Measurements from ENCODE around the gene FBXO27. TPM values are rescaled to one million over a fixed set of nuclear protein-coding genes. Genes with fewer than 3 reads are reported as not detected.
"Not testable (repeated sequence)": the region's sequence is repeated elsewhere in the genome, so short reads cannot be mapped to it uniquely, and the experiment has no call there.

FBXO27 gene
- polyA plus RNA-seq, 1 donor, result 2.2 TPM

- DNase-seq (ENCODE audit: low read depth), result not testable (repeated sequence)
Measured at GRCh38 chr19:38988627-38989026, 43.7 kb downstream of the FBXO27 start.

DNA sequence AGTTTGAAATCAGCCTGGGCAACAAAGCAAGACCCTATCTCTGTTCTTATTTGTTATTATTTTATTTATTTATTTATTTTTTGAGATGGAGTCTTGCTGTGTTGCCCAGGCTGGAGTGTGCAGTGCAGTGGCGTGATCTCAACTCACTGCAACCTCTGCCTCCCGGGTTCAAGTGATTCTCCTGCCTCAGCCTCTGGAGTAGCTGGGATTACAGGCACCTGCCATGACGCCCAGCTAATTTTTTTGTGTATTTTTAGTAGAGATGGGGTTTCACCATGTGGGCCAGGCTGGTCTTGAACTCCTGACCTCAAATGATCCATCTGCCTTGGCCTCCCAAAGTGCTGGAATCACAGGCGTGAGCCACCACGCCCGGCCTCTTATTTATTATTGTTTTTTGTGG, 44.6 kb downstream of the FBXO27 start:
- DNase-seq (ENCODE audit: low read depth), result not testable (repeated sequence)

DNA sequence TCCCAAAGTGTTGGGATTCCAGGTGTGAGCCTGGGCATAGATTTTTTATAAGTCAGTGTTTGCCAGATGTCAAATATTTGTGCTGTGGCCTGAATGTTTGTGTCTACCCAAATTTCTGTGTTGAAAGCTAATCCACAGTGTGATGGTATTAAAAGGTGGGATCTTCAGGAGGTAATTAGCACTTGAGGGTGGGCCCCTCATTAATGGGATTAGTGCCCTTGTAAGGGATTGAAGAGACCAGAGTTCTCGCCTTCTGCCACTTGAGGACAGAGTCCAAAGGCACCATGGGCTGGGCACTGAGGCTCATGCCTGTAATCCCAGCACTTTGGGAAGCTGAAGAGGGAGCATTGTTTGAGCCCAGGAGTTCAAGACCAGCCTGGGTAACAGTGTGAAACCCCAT, 47.1 kb downstream of the FBXO27 start:
- no peak for DNase-seq (ENCODE audit: low read depth)

GRCh38 chr19:38980583-38981374, 51.6 kb downstream of the FBXO27 start:
- DNase-seq (ENCODE audit: low read depth), result no peak

DNA sequence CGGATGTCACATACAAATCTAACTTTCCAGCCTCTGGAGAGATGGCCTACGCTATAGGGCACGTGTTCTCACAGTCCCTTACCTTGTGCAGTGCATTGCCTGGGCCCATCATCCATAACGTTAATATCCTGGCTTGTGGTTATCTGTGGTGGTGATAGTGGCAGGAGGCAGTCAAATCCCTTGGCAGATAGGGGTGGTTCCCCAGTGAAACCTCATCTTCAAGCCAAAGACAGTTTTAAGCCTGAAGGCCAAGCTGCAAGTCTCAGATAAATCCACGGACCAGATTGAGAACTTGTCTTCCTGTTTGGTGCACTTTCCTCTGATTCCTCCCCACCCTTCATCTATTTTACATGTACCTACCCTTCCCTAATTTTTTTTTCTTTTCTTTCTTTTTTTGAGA, 52.5 kb downstream of the FBXO27 start:
- DNase-seq (ENCODE audit: low read depth), result no peak

DNA sequence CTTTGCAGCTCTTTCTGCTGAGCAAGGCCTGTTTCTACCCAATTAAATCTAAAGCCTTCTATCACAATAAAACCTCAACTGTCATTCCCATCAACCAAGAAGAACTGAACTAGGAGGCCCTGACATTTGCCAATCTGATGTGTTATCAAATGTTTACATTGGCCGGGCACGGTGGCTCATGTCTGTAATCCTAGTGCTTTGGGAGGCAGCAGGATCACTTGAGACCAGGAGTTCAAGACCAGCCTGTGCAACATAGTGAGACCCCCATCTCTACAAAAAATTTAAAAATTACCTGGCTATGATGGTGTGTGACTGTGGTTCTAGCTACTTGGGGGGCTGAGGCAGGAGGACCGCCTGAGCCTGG, 54.0 kb downstream of the FBXO27 start:
- no peak for DNase-seq (ENCODE audit: low read depth)

DNA sequence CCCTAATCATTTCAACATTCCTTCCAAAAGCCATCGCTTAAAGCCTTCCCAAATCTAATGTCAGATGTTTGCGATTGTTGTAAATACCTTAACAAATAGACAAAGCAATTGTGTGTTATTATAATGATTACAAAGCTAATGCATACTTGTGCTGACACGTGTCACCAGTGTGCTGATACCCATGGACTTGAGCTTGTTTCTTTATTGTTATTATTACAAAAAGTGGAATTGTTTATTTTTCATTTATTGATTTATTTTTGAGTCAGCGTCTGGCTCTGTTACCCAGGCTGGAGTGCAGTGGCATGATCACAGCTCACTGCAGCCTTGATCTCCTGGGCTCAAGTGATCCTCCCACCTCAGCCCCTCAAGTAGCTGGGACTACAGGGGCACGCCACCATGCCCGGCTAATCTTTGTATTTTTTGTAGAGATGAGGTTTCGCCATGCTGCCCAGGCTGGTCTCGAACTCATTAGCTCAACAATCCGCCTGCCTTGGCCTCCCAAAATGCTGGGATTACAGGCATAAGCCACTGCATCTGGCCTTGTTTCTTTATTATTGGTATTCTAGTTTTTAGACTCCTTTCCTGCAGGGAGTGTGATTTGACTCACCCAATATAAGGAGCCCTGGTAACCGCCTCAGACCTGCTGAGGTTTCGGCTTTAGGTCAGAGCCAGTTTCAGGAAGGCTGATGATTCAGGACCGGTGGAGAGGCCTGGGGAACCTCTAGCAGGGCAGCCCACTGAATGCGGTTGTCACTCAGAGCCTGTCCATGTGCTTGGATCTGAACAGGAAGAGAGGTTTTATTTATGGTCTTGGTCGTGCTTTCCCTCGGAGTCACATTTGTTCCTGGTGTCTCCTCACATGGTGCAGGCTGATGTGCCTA, 54.7 kb downstream of the FBXO27 start:
- DNase-seq (ENCODE audit: low read depth), result no peak

GRCh38 chr19:38975861-38976271, 56.5 kb downstream of the FBXO27 start:
- no peak for DNase-seq (ENCODE audit: low read depth)

DNA sequence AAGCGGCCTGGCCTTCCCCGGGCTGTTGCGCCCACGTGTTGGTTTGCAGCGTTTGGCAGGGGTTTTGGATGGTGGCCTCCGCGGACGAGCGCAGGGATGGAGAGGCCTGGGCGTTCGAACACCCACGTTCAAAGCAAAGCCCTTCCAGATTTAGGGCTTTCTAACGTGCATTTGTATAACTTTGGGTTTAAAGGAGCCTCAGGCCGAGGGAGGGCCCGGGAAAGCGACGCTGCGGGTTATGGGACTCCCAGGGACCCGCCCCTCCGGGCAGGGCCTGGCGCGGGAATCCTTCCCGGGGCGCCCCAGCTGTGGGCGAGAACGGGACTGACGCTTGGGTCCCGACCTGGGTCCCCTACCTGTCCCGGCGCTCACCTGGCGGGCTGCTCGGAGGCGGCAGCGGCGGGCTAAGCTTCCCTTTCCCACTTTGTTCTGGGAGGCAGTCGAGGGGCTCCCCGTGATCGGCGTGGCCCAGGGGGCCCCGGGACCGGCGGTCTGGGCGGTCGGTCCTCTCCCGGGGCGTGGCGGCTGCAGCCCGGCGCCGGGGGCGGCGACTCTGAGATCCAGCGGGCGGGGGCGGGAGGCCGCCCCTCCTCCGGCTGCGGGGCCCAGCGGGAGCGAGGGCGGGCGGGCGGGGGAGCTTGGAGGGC, 57.0 kb downstream of the FBXO27 start, which contains the start of gene FBXO17:
Gene FBXO17 (minus strand): TSS at position 529 of the 647 bp plus-strand sequence. CDS start 25,423 bp downstream, outside the sequence.
- DNase-seq (ENCODE audit: low read depth), result no peak

GRCh38 chr19:38974624-38975213, 57.6 kb downstream of the FBXO27 start:
- no peak for DNase-seq (ENCODE audit: low read depth)

Other genes starting within 250 kb of the FBXO27 start
- gene LGALS7B, start 243.3 kb downstream of the FBXO27 start, polyA plus RNA-seq (ENCODE audit: insufficient read length), result not detected
- 0.99 TPM for gene LGALS4, start 219.6 kb downstream of the FBXO27 start, polyA plus RNA-seq (ENCODE audit: insufficient read length)
- gene ECH1, start 200.8 kb downstream of the FBXO27 start, polyA plus RNA-seq (ENCODE audit: insufficient read length), result 118 TPM
- gene HNRNPL, start 182.6 kb downstream of the FBXO27 start, polyA plus RNA-seq (ENCODE audit: insufficient read length), result 226 TPM
- 9.6 TPM for gene RINL, start 154.3 kb downstream of the FBXO27 start, polyA plus RNA-seq (ENCODE audit: insufficient read length)
- 104 TPM for gene SIRT2, start 132.9 kb downstream of the FBXO27 start, polyA plus RNA-seq (ENCODE audit: insufficient read length)
- gene NFKBIB, start 132.6 kb downstream of the FBXO27 start, polyA plus RNA-seq (ENCODE audit: insufficient read length), result 9.6 TPM
- gene CCER2, start 120.4 kb downstream of the FBXO27 start, polyA plus RNA-seq (ENCODE audit: insufficient read length), result 5.9 TPM
- 24.1 TPM for gene SARS2, start 101.8 kb downstream of the FBXO27 start, polyA plus RNA-seq (ENCODE audit: insufficient read length)
- 18.5 TPM for gene MRPS12, start 101.6 kb downstream of the FBXO27 start, polyA plus RNA-seq (ENCODE audit: insufficient read length)
- gene FBXO17, start 56.8 kb downstream of the FBXO27 start, polyA plus RNA-seq (ENCODE audit: insufficient read length), result 30.9 TPM
- 0.15 TPM for gene ACP7, start 51.8 kb upstream of the FBXO27 start, polyA plus RNA-seq (ENCODE audit: insufficient read length)
- 17.5 TPM for gene PAK4, start 93.2 kb upstream of the FBXO27 start, polyA plus RNA-seq (ENCODE audit: insufficient read length)
- gene NCCRP1, start 164.4 kb upstream of the FBXO27 start, polyA plus RNA-seq (ENCODE audit: insufficient read length), result 0.06 TPM
- gene SYCN, start 171.7 kb upstream of the FBXO27 start, polyA plus RNA-seq (ENCODE audit: insufficient read length), result not detected
- gene IFNL3, start 212.5 kb upstream of the FBXO27 start, polyA plus RNA-seq (ENCODE audit: insufficient read length), result not detected
- gene IFNL4, start 216.3 kb upstream of the FBXO27 start, polyA plus RNA-seq (ENCODE audit: insufficient read length), result 0.10 TPM
- gene IFNL2, start 235.8 kb upstream of the FBXO27 start, polyA plus RNA-seq (ENCODE audit: insufficient read length), result not detected

Data from forelimb muscle (tissue), 1 donor.